ENCODE measurements around the gene ROR2. TPM values are rescaled to one million over a fixed set of nuclear protein-coding genes. Genes with fewer than 3 reads are reported as not detected.

Gene ROR2
- total and polyA plus RNA-seq, 4 donors = 0.13 to 0.84 (median 0.52) TPM

DNA sequence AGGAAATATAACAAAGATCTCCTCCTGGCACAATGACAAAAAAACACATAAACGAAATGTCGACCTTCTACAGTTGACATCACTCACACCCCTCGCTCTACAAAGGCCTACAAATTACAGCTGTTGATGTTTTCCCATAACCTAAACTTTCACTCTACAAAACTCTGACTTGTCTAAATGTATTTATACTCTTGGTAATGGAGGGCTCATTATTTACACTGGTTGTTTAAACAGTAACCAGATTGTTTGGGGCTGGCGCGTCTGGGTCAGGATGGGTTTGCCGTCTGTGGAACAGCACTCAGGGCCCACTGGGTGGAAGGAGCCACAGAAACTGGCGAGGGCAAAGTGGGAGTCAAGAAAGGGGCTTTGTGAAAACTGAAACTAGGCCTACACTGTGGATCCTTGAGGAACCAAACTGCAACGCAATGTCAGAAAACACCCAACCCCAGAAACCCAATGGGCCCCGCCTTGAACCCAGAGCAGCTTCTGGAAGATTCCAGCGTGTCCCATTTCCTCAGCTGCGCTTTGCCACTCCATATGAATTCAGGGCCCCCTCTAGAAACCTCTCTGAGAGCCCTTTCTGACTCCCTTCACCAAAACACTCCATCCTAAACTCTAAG is 136.7 kb downstream of the ROR2 start:
- H3K4me1 ChIP-seq (ENCODE audit: control insufficient read depth in 4 of 4, insufficient read depth in 4 of 4, low read length in 3 of 4) = peaks cover 0 to 10% (median 3%) of the 10 kb centered on the region in 4 donors
- TF ChIP-seq GABPA (IDR thresholded peaks at IDR 0.05 in 1 of 2, conservative IDR thresholded peaks at IDR 0.05 in 1 of 2) (no peak), TAF1 (conservative IDR thresholded peaks at IDR 0.05) (no peak), ATF3 (IDR thresholded peaks at IDR 0.05) (no peak), HNF4A (conservative IDR thresholded peaks at IDR 0.05) (no peak), JUND (IDR thresholded peaks at IDR 0.05) (no peak), YY1 (IDR thresholded peaks at IDR 0.05) (no peak)
- TF ChIP-seq, protein P1, sequence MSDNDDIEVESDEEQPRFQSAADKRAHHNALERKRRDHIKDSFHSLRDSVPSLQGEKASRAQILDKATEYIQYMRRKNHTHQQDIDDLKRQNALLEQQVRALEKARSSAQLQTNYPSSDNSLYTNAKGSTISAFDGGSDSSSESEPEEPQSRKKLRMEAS (IDR thresholded peaks at IDR 0.05) = no peak
- TF ChIP-seq, protein P2, sequence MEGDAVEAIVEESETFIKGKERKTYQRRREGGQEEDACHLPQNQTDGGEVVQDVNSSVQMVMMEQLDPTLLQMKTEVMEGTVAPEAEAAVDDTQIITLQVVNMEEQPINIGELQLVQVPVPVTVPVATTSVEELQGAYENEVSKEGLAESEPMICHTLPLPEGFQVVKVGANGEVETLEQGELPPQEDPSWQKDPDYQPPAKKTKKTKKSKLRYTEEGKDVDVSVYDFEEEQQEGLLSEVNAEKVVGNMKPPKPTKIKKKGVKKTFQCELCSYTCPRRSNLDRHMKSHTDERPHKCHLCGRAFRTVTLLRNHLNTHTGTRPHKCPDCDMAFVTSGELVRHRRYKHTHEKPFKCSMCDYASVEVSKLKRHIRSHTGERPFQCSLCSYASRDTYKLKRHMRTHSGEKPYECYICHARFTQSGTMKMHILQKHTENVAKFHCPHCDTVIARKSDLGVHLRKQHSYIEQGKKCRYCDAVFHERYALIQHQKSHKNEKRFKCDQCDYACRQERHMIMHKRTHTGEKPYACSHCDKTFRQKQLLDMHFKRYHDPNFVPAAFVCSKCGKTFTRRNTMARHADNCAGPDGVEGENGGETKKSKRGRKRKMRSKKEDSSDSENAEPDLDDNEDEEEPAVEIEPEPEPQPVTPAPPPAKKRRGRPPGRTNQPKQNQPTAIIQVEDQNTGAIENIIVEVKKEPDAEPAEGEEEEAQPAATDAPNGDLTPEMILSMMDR (IDR thresholded peaks at IDR 0.05; ENCODE audit: low read depth, low read length, missing input control) = no peak
- no peaks in the 10 kb centered on the region for H3K9me3 ChIP-seq (ENCODE audit: control insufficient read depth in 4 of 4, low read length in 3 of 4)
- WGBS = 90% methylated on average over 11 of the region's 11 CpGs
- no peak overlapping the region for H3K27ac ChIP-seq (ENCODE audit: low read depth in 1 of 2, low read length in 2 of 2)
- H3K36me3 ChIP-seq (ENCODE audit: control insufficient read depth in 4 of 4, insufficient read depth in 3 of 4, low read depth in 1 of 4, low read length in 3 of 4) = no peaks in the 10 kb centered on the region
- DNase-seq (ENCODE audit: low spot score) = peak; percentile 10
- no peaks in the 10 kb centered on the region for H3K27me3 ChIP-seq (ENCODE audit: control insufficient read depth in 4 of 4, insufficient read depth in 4 of 4, low read length in 3 of 4)
- no peak overlapping the region for H3K4me3 ChIP-seq (ENCODE audit: low read depth in 1 of 3, low read length in 3 of 3)
- H3K9ac ChIP-seq (ENCODE audit: low read depth in 1 of 2, low read length in 2 of 2) = no peak overlapping the region

DNA sequence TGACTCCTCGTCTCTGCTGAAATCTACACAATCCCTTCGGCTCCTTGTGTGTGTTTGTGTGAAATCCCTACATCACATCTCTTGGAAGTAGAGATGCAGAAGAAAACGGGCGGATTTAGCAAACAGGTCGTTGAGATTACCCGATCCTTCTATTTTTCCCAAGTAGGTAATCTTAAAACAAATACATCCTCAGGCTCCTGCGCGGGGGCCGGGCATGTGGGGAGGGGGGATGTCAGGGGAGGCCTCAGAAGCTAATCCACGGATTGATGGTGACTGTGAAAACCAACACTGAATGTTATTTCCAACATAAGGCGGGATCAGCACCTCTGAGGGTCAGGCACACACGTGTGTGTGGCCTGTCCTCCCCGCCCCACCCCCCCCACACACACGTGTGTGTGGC is 137.8 kb downstream of the ROR2 start:
- no peaks in the 10 kb centered on the region for H3K9me3 ChIP-seq (ENCODE audit: control insufficient read depth in 4 of 4, low read length in 3 of 4)
- DNase-seq (ENCODE audit: low spot score) = no peak
- no peaks in the 10 kb centered on the region for H3K27me3 ChIP-seq (ENCODE audit: control insufficient read depth in 4 of 4, insufficient read depth in 4 of 4, low read length in 3 of 4)
- H3K4me3 ChIP-seq (ENCODE audit: low read depth in 1 of 3, low read length in 3 of 3) = no peak overlapping the region
- TF ChIP-seq, protein P1 (IDR thresholded peaks at IDR 0.05) = no peak
- TF ChIP-seq FOXA2 (IDR thresholded peaks at IDR 0.05) (no peak), RAD21 (IDR thresholded peaks at IDR 0.05) (no peak), FOXA1 (IDR thresholded peaks at IDR 0.05) (no peak), RXRA (IDR thresholded peaks at IDR 0.05) (no peak), SP1 (IDR thresholded peaks at IDR 0.05) (no peak), TAF1 (conservative IDR thresholded peaks at IDR 0.05) (no peak), ATF3 (IDR thresholded peaks at IDR 0.05) (no peak), HNF4A (conservative IDR thresholded peaks at IDR 0.05) (no peak), REST (IDR thresholded peaks at IDR 0.05) (no peak), NR2F2 (IDR thresholded peaks at IDR 0.05) (no peak), JUND (IDR thresholded peaks at IDR 0.05) (no peak), YY1 (IDR thresholded peaks at IDR 0.05) (no peak)
- TF ChIP-seq, protein P2 (IDR thresholded peaks at IDR 0.05; ENCODE audit: low read depth, low read length, missing input control) = no peak
- TF ChIP-seq, protein P3, sequence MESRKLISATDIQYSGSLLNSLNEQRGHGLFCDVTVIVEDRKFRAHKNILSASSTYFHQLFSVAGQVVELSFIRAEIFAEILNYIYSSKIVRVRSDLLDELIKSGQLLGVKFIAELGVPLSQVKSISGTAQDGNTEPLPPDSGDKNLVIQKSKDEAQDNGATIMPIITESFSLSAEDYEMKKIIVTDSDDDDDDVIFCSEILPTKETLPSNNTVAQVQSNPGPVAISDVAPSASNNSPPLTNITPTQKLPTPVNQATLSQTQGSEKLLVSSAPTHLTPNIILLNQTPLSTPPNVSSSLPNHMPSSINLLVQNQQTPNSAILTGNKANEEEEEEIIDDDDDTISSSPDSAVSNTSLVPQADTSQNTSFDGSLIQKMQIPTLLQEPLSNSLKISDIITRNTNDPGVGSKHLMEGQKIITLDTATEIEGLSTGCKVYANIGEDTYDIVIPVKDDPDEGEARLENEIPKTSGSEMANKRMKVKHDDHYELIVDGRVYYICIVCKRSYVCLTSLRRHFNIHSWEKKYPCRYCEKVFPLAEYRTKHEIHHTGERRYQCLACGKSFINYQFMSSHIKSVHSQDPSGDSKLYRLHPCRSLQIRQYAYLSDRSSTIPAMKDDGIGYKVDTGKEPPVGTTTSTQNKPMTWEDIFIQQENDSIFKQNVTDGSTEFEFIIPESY (IDR thresholded peaks at IDR 0.05) = no peak
- H3K4me1 ChIP-seq (ENCODE audit: control insufficient read depth in 4 of 4, insufficient read depth in 4 of 4, low read length in 3 of 4) = no peaks in the 10 kb centered on the region
- no peaks in the 10 kb centered on the region for H3K36me3 ChIP-seq (ENCODE audit: control insufficient read depth in 4 of 4, insufficient read depth in 3 of 4, low read depth in 1 of 4, low read length in 3 of 4)
- 84% methylated on average over 14 of the region's 14 CpGs for WGBS
- no peak overlapping the region for H3K9ac ChIP-seq (ENCODE audit: low read depth in 1 of 2, low read length in 2 of 2)
- no peak overlapping the region for H3K27ac ChIP-seq (ENCODE audit: low read depth in 1 of 2, low read length in 2 of 2)

All from liver (tissue), 9 donors.